HepG2 (cell line): ENCODE results near the gene WNT3. TPM values are rescaled to one million over a fixed set of nuclear protein-coding genes. Genes with fewer than 3 reads are reported as not detected.

Experiments used
- ATAC-seq: fragments of 200-7000 bp; cut with Tn5 transposase; 3 replicates; pipeline ENCODE4 v1.9.1; 2020; ENCODE audit warnings: mild to moderate bottlenecking, moderate library complexity
- BruUV-seq: library from RNA; stranded (reverse); fragments of 400-500 nt; replicated peaks from 2 replicates; lab custom pipeline; 2021; lab: Mats Ljungman, UMichigan
- CTCF ChIA-PET: fragments of 300-600 bp; formaldehyde crosslinking; extraction: SDS; loops from one replicate; lab custom pipeline; 2021; ENCODE audit warnings: low total read pairs, inconsistent platforms, low intra/inter-chr PET ratio; lab: Yijun Ruan, JAX
- POLR2A ChIA-PET: fragments of 350-600 bp; sonication (Branson Sonifier 250); formaldehyde crosslinking; loops from one replicate; lab custom pipeline; 2020; ENCODE audit warnings: antibody characterized with exemption, inconsistent platforms; lab: Yijun Ruan, JAX
- DNase-seq: peaks from one replicate; pipeline ENCODE4 v3.0.0-alpha.2; 2015; ENCODE audit warnings: low spot score
- FAIRE-seq: peaks from 3 replicates; lab custom pipeline; 2011; peaks lifted over from hg19 to GRCh38; lab: Jason Lieb, UNC
- H2AFZ ChIP-seq: one replicate; pipeline ENCODE4 v1.6.1; 2011; ENCODE audit warnings: low read length, inconsistent platforms
- H3K27ac ChIP-seq: fragments of 300-600 bp; 3 replicates; pipeline ENCODE4 v1.8.0; 2011; ENCODE audit warnings: mixed run types, mild to moderate bottlenecking, mixed read lengths, low read length, inconsistent platforms; ENCODE audit not compliant: insufficient read depth; ENCODE audit errors: extremely low read length
- H3K27me3 ChIP-seq, 2 experiments: fragments of 200-600 bp in 1 of 2; 2 replicates in 1 of 2; 3 replicates in 1 of 2; pipeline versions ENCODE4 v1.6.0 to v1.8.0; 2011; ENCODE audit warnings: low read length in 2 of 2, mild to moderate bottlenecking in 2 of 2, moderate library complexity in 2 of 2, inconsistent platforms in 1 of 2; ENCODE audit not compliant: insufficient read depth in 2 of 2, control insufficient read depth in 1 of 2
- H3K36me3 ChIP-seq, 2 experiments: fragments of 200-600 bp in 1 of 2; replicated peaks in 1 of 2; 2 replicates in 1 of 2; 3 replicates in 1 of 2; pipeline versions ENCODE4 v1.5.1 to v1.8.0; 2011; ENCODE audit warnings: low read length in 2 of 2, inconsistent platforms in 1 of 2; ENCODE audit not compliant: insufficient read depth in 2 of 2, control insufficient read depth in 1 of 2
- H3K4me1 ChIP-seq: 2 replicates; pipeline ENCODE4 v1.5.1; 2012; ENCODE audit warnings: low read length, inconsistent platforms; ENCODE audit not compliant: insufficient read depth
- H3K4me2 ChIP-seq: 2 replicates; pipeline ENCODE4 v1.6.0; 2011; ENCODE audit warnings: low read depth, low read length, inconsistent platforms
- H3K4me3 ChIP-seq, 3 experiments: fragments of 200-600 bp in 1 of 3; sonication (generic), shearing (Covaris generic) in 1 of 3; replicated peaks in 1 of 3; 2 replicates each; pipeline ENCODE4 v1.5.1; 2011 to 2016; ENCODE audit warnings: low read length in 3 of 3, inconsistent platforms in 2 of 3, low read depth in 2 of 3, mild to moderate bottlenecking in 2 of 3, control low read depth in 1 of 3, mixed read lengths in 1 of 3; ENCODE audit not compliant: insufficient read depth in 1 of 3
- H3K79me2 ChIP-seq: one replicate; pipeline ENCODE4 v1.6.1; 2011; ENCODE audit warnings: low read length, inconsistent platforms; ENCODE audit not compliant: insufficient read depth
- H3K9ac ChIP-seq: 2 replicates; pipeline ENCODE4 v1.6.0; 2011; ENCODE audit warnings: mild to moderate bottlenecking, low read depth, low read length, inconsistent platforms; ENCODE audit not compliant: insufficient read depth
- H3K9me3 ChIP-seq: 2 replicates; pipeline ENCODE4 v1.5.1; 2012; ENCODE audit warnings: mild to moderate bottlenecking, low read length
- H4K20me1 ChIP-seq: 2 replicates; pipeline ENCODE4 v1.6.0; 2011; ENCODE audit warnings: inconsistent platforms, mild to moderate bottlenecking, low read length, moderate library complexity; ENCODE audit not compliant: insufficient read depth
- ATF7-NPFF ChIP-seq: sonication (generic); formaldehyde crosslinking; IDR thresholded peaks from 2 replicates; pipeline ENCODE4 v1.8.1; 2023; ENCODE audit warnings: mild to moderate bottlenecking, low read depth, missing genetic modification reagents, moderate library complexity
- CCAR2 ChIP-seq: fragments of 200-400 bp; formaldehyde crosslinking; optimal IDR thresholded peaks from 2 replicates; pipeline ENCODE3; 2018; ENCODE audit warnings: low read depth, mild to moderate bottlenecking, low read length, moderate library complexity
- ELF1 ChIP-seq: sonication (generic); formaldehyde crosslinking; IDR thresholded peaks from 2 replicates; pipeline ENCODE4 v1.4.0; 2020; ENCODE audit warnings: missing genetic modification reagents
- FOXP1 ChIP-seq, 2 experiments: fragments of 450-650 bp in 1 of 2; IDR thresholded peaks; 2 replicates each; pipeline ENCODE4 v1.6.1; 2017 to 2018; ENCODE audit warnings: antibody characterized with exemption in 1 of 2
- GATA4 ChIP-seq: sonication (generic); IDR thresholded peaks from 2 replicates; pipeline ENCODE4 v1.6.1; 2016; ENCODE audit warnings: antibody characterized with exemption, low read depth, borderline replicate concordance
- HOXA5 ChIP-seq: sonication (generic); formaldehyde crosslinking; IDR thresholded peaks from 2 replicates; pipeline ENCODE4 v1.4.0; 2020; ENCODE audit warnings: missing genetic modification reagents
- KLF9 ChIP-seq: IDR thresholded peaks from 2 replicates; pipeline ENCODE4 v1.6.1; 2016; ENCODE audit warnings: low read depth
- PHF8 ChIP-seq: sonication (generic); formaldehyde crosslinking; IDR thresholded peaks from 2 replicates; pipeline ENCODE4 v1.5.0; 2020; ENCODE audit warnings: missing genetic modification reagents
- SPEN ChIP-seq: sonication (generic); formaldehyde crosslinking; IDR thresholded peaks from 2 replicates; pipeline ENCODE4 v1.5.1; 2020; ENCODE audit warnings: low read depth, mild to moderate bottlenecking, missing genetic modification reagents
- TBX3 ChIP-seq: fragments of 450-650 bp; IDR thresholded peaks from 2 replicates; pipeline ENCODE4 v1.6.1; 2017; ENCODE audit warnings: antibody characterized with exemption, mild to moderate bottlenecking, inconsistent platforms, borderline replicate concordance
- ZFP37 ChIP-seq: sonication (generic); formaldehyde crosslinking; IDR thresholded peaks from 2 replicates; pipeline ENCODE4 v1.4.0; 2020; ENCODE audit warnings: missing genetic modification reagents, borderline replicate concordance
- ZNF329 ChIP-seq: sonication (generic); formaldehyde crosslinking; IDR thresholded peaks from 2 replicates; pipeline ENCODE4 v1.9.0; 2021; ENCODE audit warnings: low read depth, mild to moderate bottlenecking, missing genetic modification reagents
- ZNF337 ChIP-seq: sonication (generic); formaldehyde crosslinking; IDR thresholded peaks from 2 replicates; pipeline ENCODE4 v1.5.1; 2020; ENCODE audit warnings: missing genetic modification reagents, low read depth, mild to moderate bottlenecking, borderline replicate concordance
- ZNF614 ChIP-seq: IDR thresholded peaks from 2 replicates; pipeline ENCODE4 v1.6.1; 2018; ENCODE audit warnings: missing biosample characterization, missing genetic modification reagents, inconsistent platforms, borderline replicate concordance
- WGBS: methylation state at CpG from one replicate; pipeline ENCODE4 v1.1.6; 2017; ENCODE audit warnings: low lambda C conversion rate; 5-methylcytosine and 5-hydroxymethylcytosine counted together
- in situ Hi-C: cut with HindIII; loops from 2 replicates; pipeline ENCODE4 v1.10.0; 2017; ENCODE audit warnings: low pct_unique_long_range_greater_than_20kb; ENCODE audit not compliant: extremely low pct_ligation_motif_present
- intact Hi-C: fragments of 100-400 bp; cut with micrococcal nuclease; formaldehyde crosslinking; loops from one replicate; pipeline ENCODE4 v1.10.0; 2022; ENCODE audit not compliant: unreplicated experiment
- polyA plus RNA-seq, 8 experiments: library from polyadenylated mRNA; depleted of rRNA in 3 of 8; stranded (reverse) in 7 of 8; unstranded in 1 of 8; fragments of >200 nt; fragmentation: Illumina TruSeq in 4 of 8; extraction: Trizol in 4 of 8; gene quantifications; 2 replicates each; pipeline versions ENCODE4 v1.2.1 to v1.2.3, GENCODE V29; 2011 to 2016; ENCODE audit warnings: low read depth in 4 of 8, missing spikeins in 1 of 8, mixed read lengths in 1 of 8; ENCODE audit not compliant: insufficient read depth in 1 of 8
- total RNA-seq, 5 experiments: library from RNA; depleted of rRNA; stranded (reverse); fragments of >200 nt; fragmentation: Illumina TruSeq; extraction: Trizol; gene quantifications; 2 replicates each; pipeline ENCODE4 v1.2.3, GENCODE V29; 2016; ENCODE audit warnings: low read depth in 1 of 5
- TF ChIP-seq, protein P1 (sequence below), 2 experiments: sonication (generic) in 1 of 2; formaldehyde crosslinking in 1 of 2; IDR thresholded peaks; 2 replicates each; pipeline versions ENCODE4 v1.4.0 to v1.6.1; 2018 to 2020; ENCODE audit warnings: missing genetic modification reagents in 2 of 2, borderline replicate concordance in 1 of 2, low read depth in 1 of 2, mild to moderate bottlenecking in 1 of 2, missing biosample characterization in 1 of 2
- TF ChIP-seq, protein P2 (sequence below): sonication (generic); formaldehyde crosslinking; IDR thresholded peaks from 2 replicates; pipeline ENCODE4 v1.4.0; 2020; ENCODE audit warnings: mild to moderate bottlenecking, missing genetic modification reagents
- TF ChIP-seq, protein P3 (sequence below): sonication (generic); formaldehyde crosslinking; IDR thresholded peaks from 2 replicates; pipeline ENCODE4 v1.5.0; 2020; ENCODE audit warnings: missing genetic modification reagents

The WNT3 gene
- total and polyA plus RNA-seq, 2 of the 13 experiments (the other 11 are each of a cell fraction or from before 2014, with no cell fraction given) = 8.5 to 10.3 TPM

DNA sequence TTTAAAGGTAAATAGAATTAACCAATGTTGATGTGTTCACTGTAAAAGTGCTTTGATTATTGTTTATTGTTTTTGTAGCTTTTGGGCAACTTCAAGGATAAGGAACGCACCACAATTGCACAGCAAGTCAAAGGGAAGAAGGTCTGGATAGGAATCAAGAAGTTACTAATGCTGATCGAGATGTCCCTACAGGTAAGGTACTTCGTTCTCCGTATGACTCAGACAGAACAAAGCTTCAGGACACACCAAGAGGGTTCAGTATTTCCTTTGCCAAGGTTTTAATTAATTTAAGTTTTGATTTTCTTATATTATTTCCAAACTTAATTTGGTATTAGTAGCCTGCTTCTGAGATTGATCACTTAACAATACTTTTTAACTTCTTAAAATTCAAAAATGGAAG is 67.1 kb downstream of the WNT3 start:
- no peak for FAIRE-seq
- BruUV-seq = no TSS peak
- H3K4me1 ChIP-seq = no peaks in the 10 kb centered on the region
- CTCF ChIA-PET = no interaction called here
- no peaks in the 10 kb centered on the region for H3K9me3 ChIP-seq
- intact Hi-C loops (no loop called here), in situ Hi-C loops (no loop called here)
- POLR2A ChIA-PET = no interaction called here
- no peaks in the 10 kb centered on the region for H3K79me2 ChIP-seq
- DNase-seq = no peak
- 96% methylated on average over 4 of the region's 4 CpGs for WGBS
- H3K9ac ChIP-seq = no peak overlapping the region
- H3K36me3 ChIP-seq = peaks cover 19 to 35% of the 10 kb centered on the region in 2 experiments
- no peak overlapping the region for H3K4me2 ChIP-seq
- H4K20me1 ChIP-seq = no peaks in the 10 kb centered on the region
- H3K27me3 ChIP-seq = no peaks in the 10 kb centered on the region
- no peak overlapping the region for H3K4me3 ChIP-seq
- no peak overlapping the region for H2AFZ ChIP-seq
- no peak for ATAC-seq
- no peak overlapping the region for H3K27ac ChIP-seq
- TF ChIP-seq, protein P1, sequence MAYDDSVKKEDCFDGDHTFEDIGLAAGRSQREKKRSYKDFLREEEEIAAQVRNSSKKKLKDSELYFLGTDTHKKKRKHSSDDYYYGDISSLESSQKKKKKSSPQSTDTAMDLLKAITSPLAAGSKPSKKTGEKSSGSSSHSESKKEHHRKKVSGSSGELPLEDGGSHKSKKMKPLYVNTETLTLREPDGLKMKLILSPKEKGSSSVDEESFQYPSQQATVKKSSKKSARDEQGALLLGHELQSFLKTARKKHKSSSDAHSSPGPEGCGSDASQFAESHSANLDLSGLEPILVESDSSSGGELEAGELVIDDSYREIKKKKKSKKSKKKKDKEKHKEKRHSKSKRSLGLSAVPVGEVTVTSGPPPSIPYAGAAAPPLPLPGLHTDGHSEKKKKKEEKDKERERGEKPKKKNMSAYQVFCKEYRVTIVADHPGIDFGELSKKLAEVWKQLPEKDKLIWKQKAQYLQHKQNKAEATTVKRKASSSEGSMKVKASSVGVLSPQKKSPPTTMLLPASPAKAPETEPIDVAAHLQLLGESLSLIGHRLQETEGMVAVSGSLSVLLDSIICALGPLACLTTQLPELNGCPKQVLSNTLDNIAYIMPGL (CRISPR knock-in tag; IDR thresholded peaks at IDR 0.05; ENCODE audit: borderline replicate concordance in 1 of 2, low read depth in 1 of 2) = no peak
- no peak for TF ChIP-seq ZNF337 (CRISPR knock-in tag)
- TF ChIP-seq GATA4 = no peak
- TF ChIP-seq, protein P2, sequence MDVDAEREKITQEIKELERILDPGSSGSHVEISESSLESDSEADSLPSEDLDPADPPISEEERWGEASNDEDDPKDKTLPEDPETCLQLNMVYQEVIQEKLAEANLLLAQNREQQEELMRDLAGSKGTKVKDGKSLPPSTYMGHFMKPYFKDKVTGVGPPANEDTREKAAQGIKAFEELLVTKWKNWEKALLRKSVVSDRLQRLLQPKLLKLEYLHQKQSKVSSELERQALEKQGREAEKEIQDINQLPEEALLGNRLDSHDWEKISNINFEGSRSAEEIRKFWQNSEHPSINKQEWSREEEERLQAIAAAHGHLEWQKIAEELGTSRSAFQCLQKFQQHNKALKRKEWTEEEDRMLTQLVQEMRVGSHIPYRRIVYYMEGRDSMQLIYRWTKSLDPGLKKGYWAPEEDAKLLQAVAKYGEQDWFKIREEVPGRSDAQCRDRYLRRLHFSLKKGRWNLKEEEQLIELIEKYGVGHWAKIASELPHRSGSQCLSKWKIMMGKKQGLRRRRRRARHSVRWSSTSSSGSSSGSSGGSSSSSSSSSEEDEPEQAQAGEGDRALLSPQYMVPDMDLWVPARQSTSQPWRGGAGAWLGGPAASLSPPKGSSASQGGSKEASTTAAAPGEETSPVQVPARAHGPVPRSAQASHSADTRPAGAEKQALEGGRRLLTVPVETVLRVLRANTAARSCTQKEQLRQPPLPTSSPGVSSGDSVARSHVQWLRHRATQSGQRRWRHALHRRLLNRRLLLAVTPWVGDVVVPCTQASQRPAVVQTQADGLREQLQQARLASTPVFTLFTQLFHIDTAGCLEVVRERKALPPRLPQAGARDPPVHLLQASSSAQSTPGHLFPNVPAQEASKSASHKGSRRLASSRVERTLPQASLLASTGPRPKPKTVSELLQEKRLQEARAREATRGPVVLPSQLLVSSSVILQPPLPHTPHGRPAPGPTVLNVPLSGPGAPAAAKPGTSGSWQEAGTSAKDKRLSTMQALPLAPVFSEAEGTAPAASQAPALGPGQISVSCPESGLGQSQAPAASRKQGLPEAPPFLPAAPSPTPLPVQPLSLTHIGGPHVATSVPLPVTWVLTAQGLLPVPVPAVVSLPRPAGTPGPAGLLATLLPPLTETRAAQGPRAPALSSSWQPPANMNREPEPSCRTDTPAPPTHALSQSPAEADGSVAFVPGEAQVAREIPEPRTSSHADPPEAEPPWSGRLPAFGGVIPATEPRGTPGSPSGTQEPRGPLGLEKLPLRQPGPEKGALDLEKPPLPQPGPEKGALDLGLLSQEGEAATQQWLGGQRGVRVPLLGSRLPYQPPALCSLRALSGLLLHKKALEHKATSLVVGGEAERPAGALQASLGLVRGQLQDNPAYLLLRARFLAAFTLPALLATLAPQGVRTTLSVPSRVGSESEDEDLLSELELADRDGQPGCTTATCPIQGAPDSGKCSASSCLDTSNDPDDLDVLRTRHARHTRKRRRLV (CRISPR knock-in tag) = no peak
- TF ChIP-seq ZFP37 = no peak
- no peak for TF ChIP-seq FOXP1 (IDR thresholded peaks at IDR 0.05)
- no peak for TF ChIP-seq FOXP1 (CRISPR knock-in tag; IDR thresholded peaks at IDR 0.05)
- TF ChIP-seq SPEN (CRISPR knock-in tag) = no peak
- no peak for TF ChIP-seq ELF1 (CRISPR knock-in tag)
- no peak for TF ChIP-seq TBX3
- TF ChIP-seq ZNF614 (CRISPR knock-in tag) = no peak
- TF ChIP-seq ZNF329 (CRISPR knock-in tag) = no peak
- TF ChIP-seq KLF9 (CRISPR knock-in tag) = no peak
- no peak for TF ChIP-seq CCAR2
- no peak for TF ChIP-seq PHF8 (CRISPR knock-in tag)
- TF ChIP-seq, protein P3, sequence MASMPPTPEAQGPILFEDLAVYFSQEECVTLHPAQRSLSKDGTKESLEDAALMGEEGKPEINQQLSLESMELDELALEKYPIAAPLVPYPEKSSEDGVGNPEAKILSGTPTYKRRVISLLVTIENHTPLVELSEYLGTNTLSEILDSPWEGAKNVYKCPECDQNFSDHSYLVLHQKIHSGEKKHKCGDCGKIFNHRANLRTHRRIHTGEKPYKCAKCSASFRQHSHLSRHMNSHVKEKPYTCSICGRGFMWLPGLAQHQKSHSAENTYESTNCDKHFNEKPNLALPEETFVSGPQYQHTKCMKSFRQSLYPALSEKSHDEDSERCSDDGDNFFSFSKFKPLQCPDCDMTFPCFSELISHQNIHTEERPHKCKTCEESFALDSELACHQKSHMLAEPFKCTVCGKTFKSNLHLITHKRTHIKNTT (CRISPR knock-in tag) = no peak
- no peak for TF ChIP-seq ATF7-NPFF
- no peak for TF ChIP-seq HOXA5 (CRISPR knock-in tag)
